H54 (cell line): Measurements from ENCODE around the gene ACBD5.
"Not testable (repeated sequence)": the region's sequence is repeated elsewhere in the genome, so short reads cannot be mapped to it uniquely, and the experiment has no call there.

Experiments used
- DNase-seq: peaks from one replicate; pipeline ENCODE4 v3.0.0; 2011; ENCODE audit warnings: low spot score, mixed read lengths; ENCODE audit not compliant: insufficient read length
- FAIRE-seq: peaks from 3 replicates; lab custom pipeline; 2011; peaks lifted over from hg19 to GRCh38; lab: Jason Lieb, UNC
- POLR2A ChIP-seq: IDR thresholded peaks from 2 replicates; pipeline ENCODE4 v1.6.1; 2011; ENCODE audit warnings: low read depth, mild to moderate bottlenecking, low read length

The ACBD5 gene, protein sequence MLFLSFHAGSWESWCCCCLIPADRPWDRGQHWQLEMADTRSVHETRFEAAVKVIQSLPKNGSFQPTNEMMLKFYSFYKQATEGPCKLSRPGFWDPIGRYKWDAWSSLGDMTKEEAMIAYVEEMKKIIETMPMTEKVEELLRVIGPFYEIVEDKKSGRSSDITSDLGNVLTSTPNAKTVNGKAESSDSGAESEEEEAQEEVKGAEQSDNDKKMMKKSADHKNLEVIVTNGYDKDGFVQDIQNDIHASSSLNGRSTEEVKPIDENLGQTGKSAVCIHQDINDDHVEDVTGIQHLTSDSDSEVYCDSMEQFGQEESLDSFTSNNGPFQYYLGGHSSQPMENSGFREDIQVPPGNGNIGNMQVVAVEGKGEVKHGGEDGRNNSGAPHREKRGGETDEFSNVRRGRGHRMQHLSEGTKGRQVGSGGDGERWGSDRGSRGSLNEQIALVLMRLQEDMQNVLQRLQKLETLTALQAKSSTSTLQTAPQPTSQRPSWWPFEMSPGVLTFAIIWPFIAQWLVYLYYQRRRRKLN

DNA sequence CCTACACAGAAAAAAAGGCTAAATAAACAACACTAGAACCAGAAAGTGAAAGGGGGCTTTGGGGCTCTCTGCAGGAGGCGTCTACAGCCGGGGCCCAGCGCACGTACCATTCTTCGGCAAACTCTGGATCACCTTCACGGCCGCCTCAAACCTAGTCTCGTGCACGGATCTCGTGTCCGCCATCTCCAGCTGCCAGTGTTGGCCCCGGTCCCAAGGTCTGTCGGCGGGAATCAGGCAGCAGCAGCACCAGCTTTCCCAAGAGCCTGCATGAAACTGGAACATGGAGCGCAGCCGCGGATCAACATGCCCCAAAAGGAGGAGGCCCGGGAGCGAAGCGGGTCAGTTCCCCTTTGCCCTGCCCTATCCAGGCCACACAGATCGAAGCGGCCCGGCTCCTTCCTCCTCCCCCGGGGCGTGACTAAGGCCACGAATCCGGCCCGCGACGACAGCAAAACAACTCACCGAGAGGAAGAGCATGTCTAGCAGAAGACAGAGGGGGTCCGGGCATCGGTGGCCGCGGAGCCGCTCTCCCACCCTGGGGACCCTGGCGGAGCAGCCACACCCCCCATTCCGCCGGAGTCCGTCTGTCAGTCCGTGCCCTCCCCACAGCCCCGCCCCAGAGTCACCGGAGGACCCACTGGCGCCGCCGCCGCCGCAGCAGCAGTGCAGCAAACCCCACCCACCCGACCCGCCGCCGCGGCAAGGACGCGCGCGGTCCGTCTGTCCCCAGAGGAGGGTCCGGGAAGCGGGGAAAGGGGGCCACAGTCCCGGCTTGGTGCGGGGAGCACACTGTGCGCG lies at the start of gene ACBD5:
TSS of gene ACBD5 (minus strand) at position 586 of the 798 bp plus-strand sequence. CDS start at position 477, 109 bp downstream.
- FAIRE-seq (peak; percentile 77), DNase-seq (peak; percentile 69)
- no peak; the same call in 1 of the 2 replicates for TF ChIP-seq POLR2A

DNA sequence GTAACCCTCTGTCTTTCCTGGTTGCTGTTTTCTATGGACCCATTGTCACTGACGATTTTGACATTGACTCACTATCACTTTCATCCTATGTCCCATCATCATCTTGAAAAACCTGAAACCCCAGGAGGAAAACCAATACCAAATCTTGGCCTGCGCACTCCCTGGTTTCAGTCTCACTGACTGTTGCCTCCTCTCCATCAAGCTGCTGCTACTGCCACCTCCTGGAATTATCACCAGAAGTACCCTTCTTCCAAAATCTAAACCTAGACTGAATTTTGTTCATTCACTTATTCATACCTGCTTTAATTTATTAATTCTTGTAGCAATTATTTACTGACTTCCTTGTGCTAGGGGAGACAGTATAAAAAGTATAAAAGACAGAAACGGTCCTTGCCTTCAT lies 44.5 kb upstream of the ACBD5 start:
- DNase-seq (no peak), FAIRE-seq (no peak)
- no peak for TF ChIP-seq POLR2A

DNA sequence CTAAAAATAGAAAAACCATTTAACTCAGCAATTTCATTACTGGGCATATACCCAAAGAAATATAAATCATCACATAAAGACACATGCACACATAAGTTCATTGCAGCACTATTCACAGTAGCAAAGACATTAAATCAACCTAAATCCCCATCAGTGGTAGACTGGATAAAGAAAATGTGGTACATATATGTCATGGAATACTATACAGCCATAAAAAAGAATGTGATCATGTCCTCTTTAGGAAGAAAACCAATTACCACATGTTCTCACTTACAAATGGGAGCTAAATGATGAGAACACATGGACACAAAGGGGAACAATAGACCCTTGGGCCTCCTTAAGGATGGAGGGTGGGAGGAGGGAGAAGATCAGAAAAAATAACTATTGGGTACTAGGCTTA lies 36.0 kb upstream of the ACBD5 start:
- TF ChIP-seq POLR2A, result no peak
- FAIRE-seq (no peak), DNase-seq (no peak)

DNA sequence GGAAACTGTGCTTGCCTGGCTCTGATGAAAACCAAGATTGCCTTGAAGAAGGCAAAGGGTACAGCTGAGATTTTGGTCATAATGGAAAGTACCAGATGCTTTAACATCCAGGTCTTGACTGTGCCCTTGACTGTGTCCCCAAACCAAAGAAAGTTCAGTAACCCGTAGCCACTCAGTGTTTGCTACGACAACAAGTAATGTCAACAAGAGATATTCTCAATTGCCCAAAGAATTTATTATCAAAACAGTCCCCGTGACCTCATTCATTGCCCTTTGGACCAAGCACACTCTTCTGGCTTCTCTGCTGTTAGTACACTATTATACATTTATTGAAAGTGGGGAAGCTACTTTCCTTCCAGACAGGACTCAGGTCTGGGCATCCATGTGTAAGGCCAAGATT lies 25.4 kb upstream of the ACBD5 start:
- FAIRE-seq, result peak; percentile 88
- not testable (repeated sequence) for DNase-seq

DNA sequence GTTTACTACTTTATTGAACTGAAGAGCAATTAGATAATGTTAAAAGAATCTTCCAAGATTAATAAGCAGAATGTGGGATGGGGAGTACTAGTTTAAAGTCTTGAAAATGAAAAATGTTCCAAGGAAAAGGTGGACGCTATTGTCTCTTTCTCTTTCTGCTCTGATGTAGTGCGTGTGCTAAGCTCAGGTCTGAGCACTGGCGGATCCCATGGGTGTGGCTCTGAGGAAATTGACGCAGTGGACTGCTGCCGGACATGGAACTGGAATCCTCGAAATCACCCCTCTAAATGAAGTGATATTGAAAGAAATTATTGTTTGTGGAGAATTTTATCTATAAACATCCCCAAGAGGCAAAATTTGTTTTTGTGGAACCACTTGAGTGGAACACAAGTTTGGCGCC lies 22.2 kb upstream of the ACBD5 start:
- peak; percentile 45 for FAIRE-seq
- not testable (repeated sequence) for DNase-seq

DNA sequence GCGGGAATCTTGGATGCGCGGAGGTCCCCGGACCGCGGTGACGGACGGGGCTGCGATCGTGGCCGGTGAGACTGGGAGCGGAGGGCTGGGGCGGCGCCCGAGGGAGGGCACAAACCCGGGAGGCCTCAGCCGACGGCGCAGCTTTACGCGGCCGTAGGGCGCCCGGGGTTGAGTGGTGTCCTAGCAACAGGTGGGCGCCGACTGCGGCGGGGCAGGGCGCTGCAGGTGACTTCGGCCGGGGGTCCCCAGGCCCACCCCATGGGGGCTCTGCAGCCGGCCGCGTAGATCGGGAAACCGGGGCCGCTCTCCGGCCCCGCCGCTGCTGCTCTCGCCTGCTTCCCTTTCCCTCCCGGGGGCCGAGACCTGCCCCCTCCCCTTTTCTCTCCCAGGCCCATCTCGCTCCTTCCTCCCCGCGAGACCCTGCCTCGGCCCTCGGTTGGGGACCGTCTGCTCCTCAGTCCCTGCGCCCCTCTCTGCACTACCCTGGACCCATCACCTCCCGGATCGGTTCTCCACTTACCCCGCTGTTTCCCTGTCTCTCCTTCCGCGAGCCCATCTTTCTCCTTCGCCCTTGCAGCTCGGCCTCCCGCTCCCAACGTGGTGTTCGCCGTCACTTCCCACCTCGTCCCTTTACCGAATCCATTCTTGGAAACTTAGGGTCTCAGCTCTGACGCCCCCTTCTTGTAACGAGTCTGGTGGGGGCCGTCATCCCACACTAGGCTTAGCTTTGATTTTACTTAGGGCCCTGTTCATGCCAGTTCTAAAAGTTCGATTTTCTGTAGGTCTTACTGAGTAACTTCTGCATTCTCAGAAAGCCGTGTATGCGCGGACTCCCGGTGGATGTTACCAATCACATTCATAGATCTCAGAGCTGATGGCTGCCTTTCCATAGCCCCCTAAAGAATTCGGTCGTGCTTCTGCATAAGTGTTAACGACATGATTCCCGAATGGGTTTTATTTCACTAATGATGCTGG lies 18.5 kb upstream of the ACBD5 start:
- DNase-seq (no peak), FAIRE-seq (no peak)
- no peak for TF ChIP-seq POLR2A

DNA sequence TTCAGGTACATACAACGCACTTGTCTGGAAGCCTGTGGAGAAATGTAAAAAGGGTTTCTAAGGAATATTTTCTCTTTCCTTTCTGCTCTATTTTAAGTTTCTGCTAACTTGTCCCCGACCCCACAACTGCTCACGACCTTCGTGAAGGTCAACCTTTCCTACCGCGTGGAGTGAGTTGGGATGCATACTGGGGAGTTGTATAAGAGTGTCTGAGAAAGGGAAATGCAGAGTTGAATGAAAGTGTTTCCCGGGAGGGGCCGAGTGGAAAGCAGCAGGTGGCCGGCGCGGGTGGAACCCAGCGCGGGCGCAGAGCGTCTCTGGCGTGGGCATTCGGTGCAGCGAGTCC lies 17.9 kb upstream of the ACBD5 start:
- FAIRE-seq (no peak), DNase-seq (no peak)
- no peak for TF ChIP-seq POLR2A

DNA sequence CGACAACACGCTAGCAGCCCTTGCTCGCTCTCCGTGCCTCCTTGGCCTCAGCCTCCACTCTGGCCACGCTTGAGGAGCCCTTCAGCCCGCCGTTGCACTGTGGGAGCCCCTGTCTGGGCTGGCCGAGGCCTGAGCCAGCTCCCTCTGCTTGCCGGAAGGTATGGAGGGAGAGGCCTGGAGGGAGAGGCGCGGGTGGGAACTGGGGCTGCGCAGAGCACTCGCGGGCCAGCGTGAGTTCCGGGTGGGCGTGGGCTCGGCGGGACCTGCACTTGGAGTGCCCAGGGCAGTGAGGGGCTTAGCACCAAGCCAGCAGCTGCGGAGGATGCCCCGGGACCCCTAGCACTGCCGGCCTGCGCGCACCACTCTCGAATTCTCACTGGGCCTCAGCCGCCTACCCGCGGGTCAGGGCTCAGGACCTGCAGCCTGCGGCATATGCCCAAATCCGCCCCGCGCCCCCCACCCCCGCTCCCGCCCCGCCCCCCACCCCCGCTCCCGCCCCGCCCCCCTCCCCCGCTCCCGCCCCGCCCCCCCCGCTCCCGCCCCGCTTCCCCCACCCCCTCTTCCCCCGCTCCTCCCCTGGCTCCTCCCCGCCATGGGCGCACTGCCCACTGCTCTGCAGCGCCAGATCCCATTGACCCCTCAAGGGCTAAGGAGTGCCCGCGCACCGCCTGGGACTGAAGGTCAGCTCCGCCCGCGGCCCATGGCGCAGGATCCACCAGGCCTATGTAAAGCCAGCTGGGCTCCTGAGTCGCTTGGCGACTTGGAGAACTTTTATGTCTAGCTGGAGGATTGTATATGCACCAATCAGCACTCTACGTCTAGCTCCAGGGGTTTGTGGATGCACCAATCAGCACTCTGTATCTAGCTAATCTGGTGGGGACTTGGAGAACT lies 15.9 kb upstream of the ACBD5 start:
- TF ChIP-seq POLR2A, result no peak
- FAIRE-seq (no peak), DNase-seq (no peak)

DNA sequence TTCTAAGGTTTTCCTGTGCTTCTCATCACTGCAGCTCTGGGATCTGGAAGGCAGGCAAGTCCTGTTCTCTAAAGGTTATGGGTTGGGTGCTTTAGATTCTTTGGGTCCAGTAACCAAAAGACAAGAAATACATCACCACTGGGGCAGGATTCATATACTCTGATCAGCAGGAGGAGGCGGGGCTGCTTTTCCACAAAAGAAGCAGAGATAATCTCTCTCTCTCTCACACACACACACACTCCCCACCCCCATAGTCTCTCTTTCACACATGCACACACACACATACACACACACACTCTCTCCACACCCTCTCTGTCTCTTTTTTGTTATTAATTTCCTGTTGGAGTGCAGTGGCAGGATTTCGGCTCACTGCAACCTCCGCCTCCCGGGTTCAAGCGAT lies 13.0 kb upstream of the ACBD5 start:
- FAIRE-seq, result no peak
- TF ChIP-seq POLR2A, result no peak

DNA sequence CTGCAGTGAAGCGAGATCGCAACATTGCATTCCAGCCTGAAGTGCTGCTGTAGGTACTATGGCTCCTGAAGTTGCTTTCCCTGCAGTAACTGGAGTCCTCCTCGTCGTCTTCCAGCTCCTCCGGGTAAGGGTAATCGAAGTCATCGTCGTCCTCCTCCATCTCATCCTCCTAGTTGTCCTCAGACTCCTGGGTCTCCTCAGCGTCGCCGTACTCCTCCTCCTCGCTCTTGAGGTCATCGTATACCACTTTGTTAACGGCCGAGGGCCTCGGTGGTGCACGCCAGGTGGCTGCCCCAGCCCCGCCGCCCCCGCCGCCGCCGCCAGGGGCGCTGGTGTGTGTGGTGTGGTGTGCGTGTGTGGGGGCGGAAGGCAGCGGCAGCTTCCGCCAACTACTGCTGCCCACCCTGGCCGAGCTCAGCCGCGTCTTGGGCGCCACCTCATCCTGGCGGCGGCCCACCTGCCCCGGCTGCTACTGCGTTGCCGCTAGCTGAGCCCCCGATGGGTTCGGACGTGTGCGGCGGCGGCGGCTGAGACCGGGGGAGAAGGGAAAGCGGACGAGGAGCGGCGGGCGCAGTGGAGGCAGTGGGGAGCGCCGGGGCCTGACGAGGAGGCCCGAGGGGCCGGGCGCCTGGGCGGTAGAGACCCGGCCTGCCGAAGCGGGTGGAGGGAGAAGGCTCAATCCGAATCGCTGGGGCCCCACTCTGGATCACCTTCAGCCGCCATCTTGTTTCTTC lies 11.8 kb upstream of the ACBD5 start:
- FAIRE-seq (no peak), DNase-seq (no peak)

More for the DNA sequence above, 13.0 kb upstream of the ACBD5 start:
- DNase-seq, result no peak

DNA sequence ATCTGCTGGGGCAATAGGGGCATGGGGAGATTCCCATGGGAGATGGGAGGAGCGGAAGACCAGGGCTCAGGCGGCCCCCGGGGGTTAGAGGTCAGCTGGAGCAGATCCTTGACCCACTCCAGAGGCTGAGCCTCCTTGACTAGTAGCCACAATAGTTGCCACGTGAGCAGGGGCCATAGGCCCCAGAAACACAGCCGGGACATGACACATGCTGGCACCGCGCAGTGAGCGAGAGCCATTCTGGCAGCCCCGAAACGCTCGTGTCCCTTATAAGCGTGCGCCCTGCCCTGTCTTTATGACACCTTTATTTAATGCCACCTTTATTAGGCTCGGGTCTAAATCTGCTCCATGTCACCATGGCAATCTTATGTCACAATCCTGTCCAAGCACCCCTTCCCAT lies 11.0 kb upstream of the ACBD5 start:
- DNase-seq, result no peak
- FAIRE-seq, result no peak
- no peak for TF ChIP-seq POLR2A

More for the DNA sequence above, 11.8 kb upstream of the ACBD5 start:
- TF ChIP-seq POLR2A, result no peak

DNA sequence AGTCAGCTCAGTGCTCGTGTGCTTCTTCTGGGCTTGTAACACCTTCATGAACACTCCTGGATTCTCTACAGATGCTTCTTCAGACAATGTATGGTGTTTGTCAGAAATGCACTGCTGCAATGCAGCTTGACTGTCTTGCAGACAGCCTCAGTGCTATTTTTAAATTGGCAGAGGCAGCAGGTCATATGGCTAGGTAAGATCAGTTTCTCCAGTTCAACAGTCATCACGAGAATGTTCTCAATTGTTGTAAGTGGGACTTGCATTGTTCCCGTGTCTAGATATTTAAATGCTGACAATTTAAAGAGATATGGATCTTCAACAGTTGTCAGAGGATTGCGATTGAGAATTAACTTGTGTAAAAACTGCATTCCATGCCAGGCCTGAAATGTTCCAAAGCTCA lies 7.6 kb upstream of the ACBD5 start:
- TF ChIP-seq POLR2A, result no peak
- FAIRE-seq (no peak), DNase-seq (no peak)
